ENCODE data around the gene C2orf68.
"Not testable (repeated sequence)": the region's sequence is repeated elsewhere in the genome, so short reads cannot be mapped to it uniquely, and the experiment has no call there.

The C2orf68 gene

GRCh38 chr2:85647823-85648526 lies 36.1 kb upstream of the C2orf68 start:
- Mint-ChIP-seq H3K4me1 (no peaks in the 10 kb centered on the region), H3K27ac (peak overlapping the region; percentile 74), H3K36me3 (peaks cover 14% of the 10 kb centered on the region), H3K9me3 (no peaks in the 10 kb centered on the region), H3K27me3 (no peaks in the 10 kb centered on the region), H3K4me3 (no peak overlapping the region)

- Mint-ChIP-seq H3K4me1 (peaks cover 3% of the 10 kb centered on the region), H3K27ac (no peak overlapping the region), H3K27me3 (no peaks in the 10 kb centered on the region), H3K9me3 (no peaks in the 10 kb centered on the region), H3K4me3 (no peak overlapping the region), H3K36me3 (peaks cover 16% of the 10 kb centered on the region)
Observed at GRCh38 chr2:85646166-85646565, 34.3 kb upstream of the C2orf68 start.

GRCh38 chr2:85644909-85645308 lies 33.0 kb upstream of the C2orf68 start:
- H3K27me3 Mint-ChIP-seq: no peaks in the 10 kb centered on the region
- H3K27ac Mint-ChIP-seq: no peak overlapping the region
- peaks cover 20% of the 10 kb centered on the region for H3K36me3 Mint-ChIP-seq
- H3K4me1 Mint-ChIP-seq: peaks cover 3% of the 10 kb centered on the region
- H3K4me3 Mint-ChIP-seq: no peak overlapping the region
- no peaks in the 10 kb centered on the region for H3K9me3 Mint-ChIP-seq

- Mint-ChIP-seq H3K27me3 (no peaks in the 10 kb centered on the region), H3K9me3 (no peaks in the 10 kb centered on the region), H3K4me1 (peaks cover 3% of the 10 kb centered on the region), H3K36me3 (peaks cover 9% of the 10 kb centered on the region), H3K27ac (peak overlapping the region; percentile 19), H3K4me3 (no peak overlapping the region)
Observed at GRCh38 chr2:85642725-85643124, 30.9 kb upstream of the C2orf68 start.

GRCh38 chr2:85635636-85636035 lies 23.8 kb upstream of the C2orf68 start:
- Mint-ChIP-seq H3K4me3 (no peak overlapping the region), H3K9me3 (no peaks in the 10 kb centered on the region)

GRCh38 chr2:85635011-85635410 lies 23.1 kb upstream of the C2orf68 start:
- no peak overlapping the region for H3K27ac Mint-ChIP-seq
- no peaks in the 10 kb centered on the region for H3K27me3 Mint-ChIP-seq
- peaks cover 11% of the 10 kb centered on the region for H3K4me1 Mint-ChIP-seq
- H3K4me3 Mint-ChIP-seq: no peak overlapping the region
- H3K36me3 Mint-ChIP-seq: peaks cover 16% of the 10 kb centered on the region
- no peaks in the 10 kb centered on the region for H3K9me3 Mint-ChIP-seq

More at GRCh38 chr2:85635636-85636035, 23.8 kb upstream of the C2orf68 start:
- Mint-ChIP-seq H3K36me3 (peaks cover 17% of the 10 kb centered on the region), H3K4me1 (peaks cover 11% of the 10 kb centered on the region), H3K27ac (no peak overlapping the region), H3K27me3 (no peaks in the 10 kb centered on the region)

GRCh38 chr2:85631316-85631715 lies 19.4 kb upstream of the C2orf68 start:
- H3K27me3 Mint-ChIP-seq: no peaks in the 10 kb centered on the region
- H3K27ac Mint-ChIP-seq: no peak overlapping the region
- H3K9me3 Mint-ChIP-seq: no peaks in the 10 kb centered on the region
- peaks cover 17% of the 10 kb centered on the region for H3K4me1 Mint-ChIP-seq
- peaks cover 14% of the 10 kb centered on the region for H3K36me3 Mint-ChIP-seq
- no peak overlapping the region for H3K4me3 Mint-ChIP-seq

- H3K4me1 Mint-ChIP-seq: peaks cover 12% of the 10 kb centered on the region
- H3K4me3 Mint-ChIP-seq: peak overlapping the region; percentile 19
- H3K27me3 Mint-ChIP-seq: no peaks in the 10 kb centered on the region
- H3K27ac Mint-ChIP-seq: peak overlapping the region; percentile 46
- H3K36me3 Mint-ChIP-seq: peaks cover 17% of the 10 kb centered on the region
- H3K9me3 Mint-ChIP-seq: no peaks in the 10 kb centered on the region
Observed at GRCh38 chr2:85628658-85629057, 16.8 kb upstream of the C2orf68 start.

- Mint-ChIP-seq H3K9me3 (no peaks in the 10 kb centered on the region), H3K4me3 (no peak overlapping the region), H3K27me3 (no peaks in the 10 kb centered on the region), H3K36me3 (peaks cover 15% of the 10 kb centered on the region), H3K4me1 (peaks cover 21% of the 10 kb centered on the region), H3K27ac (no peak overlapping the region)
Observed at GRCh38 chr2:85623991-85624390, 12.1 kb upstream of the C2orf68 start.

GRCh38 chr2:85621338-85621737 lies 9.5 kb upstream of the C2orf68 start:
- H3K4me3 Mint-ChIP-seq: no peak overlapping the region
- H3K27ac Mint-ChIP-seq: no peak overlapping the region
- H3K4me1 Mint-ChIP-seq: peaks cover 21% of the 10 kb centered on the region
- no peaks in the 10 kb centered on the region for H3K9me3 Mint-ChIP-seq
- no peaks in the 10 kb centered on the region for H3K27me3 Mint-ChIP-seq
- H3K36me3 Mint-ChIP-seq: peaks cover 14% of the 10 kb centered on the region

GRCh38 chr2:85619617-85620016 lies 7.8 kb upstream of the C2orf68 start:
- Mint-ChIP-seq H3K4me3 (no peak overlapping the region), H3K4me1 (peaks cover 25% of the 10 kb centered on the region), H3K36me3 (peaks cover 11% of the 10 kb centered on the region), H3K27ac (no peak overlapping the region), H3K27me3 (no peaks in the 10 kb centered on the region), H3K9me3 (no peaks in the 10 kb centered on the region)

GRCh38 chr2:85617723-85618122 lies 5.9 kb upstream of the C2orf68 start:
- peaks cover 25% of the 10 kb centered on the region for H3K4me1 Mint-ChIP-seq
- H3K27me3 Mint-ChIP-seq, H3K9me3 Mint-ChIP-seq, H3K27ac Mint-ChIP-seq, H3K36me3 Mint-ChIP-seq: not testable (repeated sequence)
- H3K4me3 Mint-ChIP-seq: peak overlapping the region; percentile 96

- no peaks in the 10 kb centered on the region for H3K9me3 Mint-ChIP-seq
- no peak overlapping the region for H3K27ac Mint-ChIP-seq
- peaks cover 2% of the 10 kb centered on the region for H3K36me3 Mint-ChIP-seq
Observed at GRCh38 chr2:85615413-85615728, 3.5 kb upstream of the C2orf68 start.

GRCh38 chr2:85614757-85615156 lies 2.9 kb upstream of the C2orf68 start:
- H3K4me1 Mint-ChIP-seq: peaks cover 29% of the 10 kb centered on the region
- H3K36me3 Mint-ChIP-seq, H3K9me3 Mint-ChIP-seq, H3K4me3 Mint-ChIP-seq, H3K27ac Mint-ChIP-seq, H3K27me3 Mint-ChIP-seq: not testable (repeated sequence)

More at GRCh38 chr2:85615413-85615728, 3.5 kb upstream of the C2orf68 start:
- peak overlapping the region; percentile 36 for H3K4me3 Mint-ChIP-seq
- no peaks in the 10 kb centered on the region for H3K27me3 Mint-ChIP-seq
- peaks cover 23% of the 10 kb centered on the region for H3K4me1 Mint-ChIP-seq

GRCh38 chr2:85613717-85614515 lies 2.0 kb upstream of the C2orf68 start:
- Mint-ChIP-seq H3K27me3 (no peaks in the 10 kb centered on the region), H3K9me3 (no peaks in the 10 kb centered on the region), H3K27ac (no peak overlapping the region), H3K4me1 (peaks cover 32% of the 10 kb centered on the region), H3K36me3 (peaks cover 4% of the 10 kb centered on the region), H3K4me3 (no peak overlapping the region)

- Mint-ChIP-seq H3K9me3 (no peaks in the 10 kb centered on the region), H3K27me3 (no peaks in the 10 kb centered on the region), H3K27ac (peak overlapping the region; percentile 97), H3K4me3 (peak overlapping the region; percentile 98), H3K4me1 (peaks cover 38% of the 10 kb centered on the region), H3K36me3 (peaks cover 4% of the 10 kb centered on the region)
Observed at GRCh38 chr2:85611217-85611704, 605 bp downstream of the C2orf68 start.
